Astrocyte (in vitro differentiated cells and primary cell): ENCODE results near the gene PRDM10. TPM values are rescaled to one million over a fixed set of nuclear protein-coding genes. Genes with fewer than 3 reads are reported as not detected.

Experiments
- DNase-seq: peaks from one replicate; pipeline ENCODE4 v3.0.0-alpha.2; 2010; ENCODE audit warnings: low read depth
- FAIRE-seq: peaks from 2 replicates; lab custom pipeline; 2011; peaks lifted over from hg19 to GRCh38; lab: Jason Lieb, UNC
- H2AFZ ChIP-seq: 2 replicates; pipeline ENCODE4 v1.6.0; 2012; ENCODE audit warnings: low read depth, low read length, inconsistent platforms
- H3K27ac ChIP-seq: 2 replicates; pipeline ENCODE4 v1.5.1; 2011; ENCODE audit warnings: low read depth, low read length, inconsistent platforms
- H3K27me3 ChIP-seq: 2 replicates; pipeline ENCODE4 v1.6.0; 2011; ENCODE audit warnings: low read length, inconsistent platforms; ENCODE audit not compliant: insufficient read depth
- H3K36me3 ChIP-seq: 2 replicates; pipeline ENCODE4 v1.5.1; 2011; ENCODE audit warnings: low read length, inconsistent platforms; ENCODE audit not compliant: insufficient read depth
- H3K4me1 ChIP-seq: 2 replicates; pipeline ENCODE4 v1.5.1; 2011; ENCODE audit warnings: low read length, inconsistent platforms; ENCODE audit not compliant: insufficient read depth
- H3K4me2 ChIP-seq: 2 replicates; pipeline ENCODE4 v1.6.0; 2012; ENCODE audit warnings: low read length, inconsistent platforms
- H3K4me3 ChIP-seq: 2 replicates; pipeline ENCODE4 v1.5.1; 2011; ENCODE audit warnings: low read depth, mild to moderate bottlenecking, low read length, inconsistent platforms; ENCODE audit not compliant: insufficient read depth
- H3K79me2 ChIP-seq: 2 replicates; pipeline ENCODE4 v1.6.0; 2012; ENCODE audit warnings: mild to moderate bottlenecking, low read length, inconsistent platforms; ENCODE audit not compliant: insufficient read depth
- H3K9ac ChIP-seq: 2 replicates; pipeline ENCODE4 v1.6.0; 2012; ENCODE audit warnings: mild to moderate bottlenecking, low read length, inconsistent platforms
- H3K9me3 ChIP-seq: 2 replicates; pipeline ENCODE4 v1.5.1; 2012; ENCODE audit warnings: low read depth, mild to moderate bottlenecking, low read length, inconsistent platforms; ENCODE audit not compliant: insufficient read depth
- H4K20me1 ChIP-seq: 2 replicates; pipeline ENCODE4 v1.6.0; 2012; ENCODE audit warnings: low read length, inconsistent platforms; ENCODE audit not compliant: insufficient read depth
- H3K27ac Mint-ChIP-seq: one replicate; pipeline ENCODE4 v1.8.0; 2021; ENCODE audit warnings: mild to moderate bottlenecking, mixed read lengths; ENCODE audit not compliant: unreplicated experiment
- H3K27me3 Mint-ChIP-seq: one replicate; pipeline ENCODE4 v1.8.0; 2021; ENCODE audit warnings: low read depth, mixed read lengths; ENCODE audit not compliant: unreplicated experiment
- H3K36me3 Mint-ChIP-seq: one replicate; pipeline ENCODE4 v1.8.0; 2021; ENCODE audit warnings: low read depth, mixed read lengths; ENCODE audit not compliant: unreplicated experiment
- H3K4me1 Mint-ChIP-seq: one replicate; pipeline ENCODE4 v1.8.0; 2021; ENCODE audit warnings: low read depth, mixed read lengths; ENCODE audit not compliant: unreplicated experiment
- H3K4me3 Mint-ChIP-seq: one replicate; pipeline ENCODE4 v1.8.0; 2021; ENCODE audit warnings: mild to moderate bottlenecking, moderate library complexity, mixed read lengths; ENCODE audit not compliant: unreplicated experiment
- H3K9me3 Mint-ChIP-seq: one replicate; pipeline ENCODE4 v1.8.0; 2021; ENCODE audit warnings: mild to moderate bottlenecking, mixed read lengths; ENCODE audit not compliant: unreplicated experiment
- EZH2 ChIP-seq: IDR thresholded peaks from 2 replicates; pipeline ENCODE4 v1.6.1; 2012; ENCODE audit warnings: mild to moderate bottlenecking, low read length, inconsistent platforms; ENCODE audit not compliant: insufficient read depth
- total RNA-seq: library from RNA; stranded (reverse); gene quantifications from 2 replicates; pipeline ENCODE4 v1.2.1, GENCODE V29; 2021
- TF ChIP-seq, protein P1 (sequence below): IDR thresholded peaks from 2 replicates; pipeline ENCODE4 v1.5.1; 2011; ENCODE audit warnings: low read depth, mild to moderate bottlenecking, inconsistent platforms, low read length, moderate library complexity; ENCODE audit not compliant: insufficient read depth

PRDM10 gene
- total RNA-seq, 1 donor from 2014 or later = 10.1 TPM

DNA sequence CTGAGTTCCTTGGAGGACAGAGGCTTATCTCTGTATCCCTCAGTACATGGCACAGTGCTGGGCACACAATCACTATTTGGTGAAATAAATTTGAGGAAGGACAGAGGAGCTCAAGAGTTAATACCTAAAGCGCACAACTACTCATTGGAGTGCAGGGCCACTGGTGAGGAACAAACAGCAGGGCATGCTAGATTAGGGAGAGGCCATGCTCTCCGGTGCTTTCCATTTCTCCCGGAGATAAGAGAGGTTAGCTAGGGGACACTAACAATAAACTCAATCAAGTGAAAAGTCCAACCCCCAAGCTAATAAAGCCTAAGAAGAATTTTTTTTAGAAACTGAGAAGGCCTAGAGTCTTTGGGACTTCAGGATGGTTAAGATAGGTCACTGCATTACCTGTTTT, 136.3 kb downstream of the PRDM10 start:
- Histone ChIP-seq H3K27me3 (no peaks in the 10 kb centered on the region), H4K20me1 (peaks cover 9% of the 10 kb centered on the region), H3K27ac (no peak overlapping the region), H3K9ac (no peak overlapping the region), H3K79me2 (no peaks in the 10 kb centered on the region), H3K36me3 (peaks cover 49% of the 10 kb centered on the region), H3K9me3 (no peaks in the 10 kb centered on the region), H2AFZ (no peak overlapping the region), H3K4me1 (peaks cover 10% of the 10 kb centered on the region), H3K4me2 (no peak overlapping the region), H3K4me3 (no peak overlapping the region)
- peaks cover 23% of the 10 kb centered on the region for H3K36me3 Mint-ChIP-seq
- TF ChIP-seq, protein P1, sequence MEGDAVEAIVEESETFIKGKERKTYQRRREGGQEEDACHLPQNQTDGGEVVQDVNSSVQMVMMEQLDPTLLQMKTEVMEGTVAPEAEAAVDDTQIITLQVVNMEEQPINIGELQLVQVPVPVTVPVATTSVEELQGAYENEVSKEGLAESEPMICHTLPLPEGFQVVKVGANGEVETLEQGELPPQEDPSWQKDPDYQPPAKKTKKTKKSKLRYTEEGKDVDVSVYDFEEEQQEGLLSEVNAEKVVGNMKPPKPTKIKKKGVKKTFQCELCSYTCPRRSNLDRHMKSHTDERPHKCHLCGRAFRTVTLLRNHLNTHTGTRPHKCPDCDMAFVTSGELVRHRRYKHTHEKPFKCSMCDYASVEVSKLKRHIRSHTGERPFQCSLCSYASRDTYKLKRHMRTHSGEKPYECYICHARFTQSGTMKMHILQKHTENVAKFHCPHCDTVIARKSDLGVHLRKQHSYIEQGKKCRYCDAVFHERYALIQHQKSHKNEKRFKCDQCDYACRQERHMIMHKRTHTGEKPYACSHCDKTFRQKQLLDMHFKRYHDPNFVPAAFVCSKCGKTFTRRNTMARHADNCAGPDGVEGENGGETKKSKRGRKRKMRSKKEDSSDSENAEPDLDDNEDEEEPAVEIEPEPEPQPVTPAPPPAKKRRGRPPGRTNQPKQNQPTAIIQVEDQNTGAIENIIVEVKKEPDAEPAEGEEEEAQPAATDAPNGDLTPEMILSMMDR = no peak
- no peak for TF ChIP-seq EZH2
- no peak overlapping the region for H3K4me3 Mint-ChIP-seq
- H3K9me3 Mint-ChIP-seq = peaks cover 2% of the 10 kb centered on the region
- H3K4me1 Mint-ChIP-seq = peaks cover 11% of the 10 kb centered on the region
- no peak overlapping the region for H3K27ac Mint-ChIP-seq
- H3K27me3 Mint-ChIP-seq = no peaks in the 10 kb centered on the region
- FAIRE-seq (no peak), DNase-seq (no peak)

DNA sequence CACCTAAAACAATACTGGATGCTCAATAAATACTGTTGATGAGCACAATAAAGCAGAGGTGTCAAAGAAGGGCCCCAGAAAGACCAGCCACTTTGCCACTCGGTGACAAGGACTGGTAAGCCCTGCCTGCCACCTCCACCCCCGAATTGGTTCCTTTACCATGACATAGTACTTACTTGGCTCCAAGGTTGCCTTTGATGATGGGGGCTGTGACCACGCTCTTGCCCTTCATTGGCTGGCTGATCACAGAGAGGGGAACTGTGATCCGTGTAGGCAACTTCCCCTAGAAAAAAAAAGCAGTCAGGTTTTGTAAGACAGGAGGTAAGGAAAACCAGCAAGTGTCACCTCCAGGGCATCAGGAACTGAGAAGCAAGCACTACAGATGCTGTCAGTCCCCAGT, 136.9 kb downstream of the PRDM10 start:
- no peak overlapping the region for H3K4me3 ChIP-seq
- no peak for TF ChIP-seq EZH2
- TF ChIP-seq, protein P1 = no peak
- DNase-seq (no peak), FAIRE-seq (no peak)
- Mint-ChIP-seq H3K27me3 (no peaks in the 10 kb centered on the region), H3K4me1 (peaks cover 11% of the 10 kb centered on the region), H3K27ac (no peak overlapping the region), H3K36me3 (peaks cover 22% of the 10 kb centered on the region), H3K4me3 (no peak overlapping the region), H3K9me3 (peaks cover 2% of the 10 kb centered on the region)
- H3K4me2 ChIP-seq = no peak overlapping the region
- H3K36me3 ChIP-seq = peaks cover 43% of the 10 kb centered on the region
- H3K27me3 ChIP-seq = no peaks in the 10 kb centered on the region
- no peak overlapping the region for H3K27ac ChIP-seq
- no peak overlapping the region for H2AFZ ChIP-seq
- peaks cover 13% of the 10 kb centered on the region for H3K4me1 ChIP-seq
- no peaks in the 10 kb centered on the region for H3K79me2 ChIP-seq
- no peaks in the 10 kb centered on the region for H3K9me3 ChIP-seq
- H3K9ac ChIP-seq = no peak overlapping the region
- H4K20me1 ChIP-seq = peaks cover 6% of the 10 kb centered on the region

DNA sequence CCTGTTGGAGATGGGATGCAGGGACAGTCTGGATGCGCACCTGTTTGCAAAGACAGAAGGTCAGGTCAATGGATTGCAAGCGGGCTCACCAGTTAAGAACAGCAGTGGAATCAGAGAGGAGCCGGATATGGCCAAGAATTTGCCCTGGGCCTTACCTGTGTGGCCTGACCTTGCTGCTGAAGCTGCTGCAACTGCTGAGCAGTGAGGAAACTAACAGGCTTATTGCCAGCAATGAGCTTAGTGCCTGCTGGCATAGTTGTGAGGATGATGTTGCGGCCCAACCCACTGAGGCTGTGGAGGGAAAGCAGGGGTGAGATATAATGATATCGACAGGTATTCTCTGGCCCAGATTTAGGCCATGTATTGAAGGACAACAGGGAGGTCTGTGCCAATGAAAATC, 137.8 kb downstream of the PRDM10 start:
- Histone ChIP-seq H3K4me3 (no peak overlapping the region), H3K9ac (no peak overlapping the region), H4K20me1 (peaks cover 4% of the 10 kb centered on the region), H3K9me3 (no peaks in the 10 kb centered on the region), H3K27ac (no peak overlapping the region), H2AFZ (no peak overlapping the region), H3K36me3 (peaks cover 38% of the 10 kb centered on the region), H3K4me1 (peaks cover 13% of the 10 kb centered on the region), H3K27me3 (no peaks in the 10 kb centered on the region), H3K79me2 (no peaks in the 10 kb centered on the region), H3K4me2 (no peak overlapping the region)
- peaks cover 22% of the 10 kb centered on the region for H3K36me3 Mint-ChIP-seq
- H3K4me3 Mint-ChIP-seq = no peak overlapping the region
- H3K9me3 Mint-ChIP-seq = peaks cover 2% of the 10 kb centered on the region
- no peak overlapping the region for H3K27ac Mint-ChIP-seq
- H3K4me1 Mint-ChIP-seq = peaks cover 11% of the 10 kb centered on the region
- no peaks in the 10 kb centered on the region for H3K27me3 Mint-ChIP-seq
- DNase-seq (no peak), FAIRE-seq (no peak)
- TF ChIP-seq EZH2 = no peak
- TF ChIP-seq, protein P1 = no peak
